ENCODE measurements around the gene EFNB1.
A peak's percentile ranks its signal among the peaks of the same experiment; 100 is the strongest.

DNA sequence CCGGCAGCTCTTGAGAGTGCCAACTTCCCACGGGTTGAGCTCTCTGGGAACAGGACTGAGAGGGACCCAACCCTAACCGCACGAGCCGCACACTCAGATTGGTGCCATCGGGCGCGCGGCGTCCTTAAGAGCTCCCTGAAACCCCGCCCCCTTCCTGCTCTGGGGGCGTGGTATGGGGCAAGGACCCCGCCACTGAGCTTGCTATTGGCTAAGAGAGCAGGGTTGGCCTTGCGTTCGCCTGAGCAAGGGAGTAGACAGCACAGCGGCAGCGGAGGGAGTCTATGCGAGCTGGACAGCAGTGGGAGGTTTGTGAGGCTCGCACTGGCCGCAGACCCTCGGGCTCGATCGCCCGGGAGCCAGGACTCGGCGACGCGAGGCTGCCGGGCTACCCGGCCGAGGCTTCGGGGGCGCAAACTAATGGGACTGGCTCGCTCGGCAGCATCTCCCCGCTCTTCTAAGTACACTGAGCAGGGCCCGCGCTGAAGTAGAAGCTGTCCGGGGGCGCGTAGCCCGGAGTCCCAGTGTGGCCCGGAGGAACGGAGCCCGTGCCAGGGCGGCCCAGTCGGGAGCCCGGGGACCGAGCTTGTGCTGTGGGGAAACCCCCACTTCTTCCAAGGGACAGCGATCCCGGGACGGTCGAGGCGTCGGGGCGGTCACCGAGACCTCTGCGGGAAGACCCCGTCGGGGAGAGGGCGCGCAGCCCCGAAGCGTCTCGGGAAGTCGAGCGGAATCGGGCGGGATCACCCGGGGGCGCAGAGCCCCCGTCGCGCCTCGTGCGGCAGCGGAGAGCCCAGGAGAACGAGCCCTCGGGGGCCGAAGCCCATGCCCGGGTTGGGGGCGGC lies at the start of gene EFNB1:
- peak; percentile 34 to 88 for TF ChIP-seq POLR2A (IDR thresholded peaks at IDR 0.05)
- TF ChIP-seq, protein P1, sequence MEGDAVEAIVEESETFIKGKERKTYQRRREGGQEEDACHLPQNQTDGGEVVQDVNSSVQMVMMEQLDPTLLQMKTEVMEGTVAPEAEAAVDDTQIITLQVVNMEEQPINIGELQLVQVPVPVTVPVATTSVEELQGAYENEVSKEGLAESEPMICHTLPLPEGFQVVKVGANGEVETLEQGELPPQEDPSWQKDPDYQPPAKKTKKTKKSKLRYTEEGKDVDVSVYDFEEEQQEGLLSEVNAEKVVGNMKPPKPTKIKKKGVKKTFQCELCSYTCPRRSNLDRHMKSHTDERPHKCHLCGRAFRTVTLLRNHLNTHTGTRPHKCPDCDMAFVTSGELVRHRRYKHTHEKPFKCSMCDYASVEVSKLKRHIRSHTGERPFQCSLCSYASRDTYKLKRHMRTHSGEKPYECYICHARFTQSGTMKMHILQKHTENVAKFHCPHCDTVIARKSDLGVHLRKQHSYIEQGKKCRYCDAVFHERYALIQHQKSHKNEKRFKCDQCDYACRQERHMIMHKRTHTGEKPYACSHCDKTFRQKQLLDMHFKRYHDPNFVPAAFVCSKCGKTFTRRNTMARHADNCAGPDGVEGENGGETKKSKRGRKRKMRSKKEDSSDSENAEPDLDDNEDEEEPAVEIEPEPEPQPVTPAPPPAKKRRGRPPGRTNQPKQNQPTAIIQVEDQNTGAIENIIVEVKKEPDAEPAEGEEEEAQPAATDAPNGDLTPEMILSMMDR (IDR thresholded peaks at IDR 0.05): no peak
